Inflammatory macrophage treated with lipopolysaccharide for 4 hours (primary cell): ENCODE results near the gene NKAIN1.
"Not testable (repeated sequence)": the region's sequence is repeated elsewhere in the genome, so short reads cannot be mapped to it uniquely, and the experiment has no call there.

ENCODE experiments used
- DNase-seq: peaks from one replicate; pipeline ENCODE4 v3.0.0-alpha.2; 2020

NKAIN1 gene

DNA sequence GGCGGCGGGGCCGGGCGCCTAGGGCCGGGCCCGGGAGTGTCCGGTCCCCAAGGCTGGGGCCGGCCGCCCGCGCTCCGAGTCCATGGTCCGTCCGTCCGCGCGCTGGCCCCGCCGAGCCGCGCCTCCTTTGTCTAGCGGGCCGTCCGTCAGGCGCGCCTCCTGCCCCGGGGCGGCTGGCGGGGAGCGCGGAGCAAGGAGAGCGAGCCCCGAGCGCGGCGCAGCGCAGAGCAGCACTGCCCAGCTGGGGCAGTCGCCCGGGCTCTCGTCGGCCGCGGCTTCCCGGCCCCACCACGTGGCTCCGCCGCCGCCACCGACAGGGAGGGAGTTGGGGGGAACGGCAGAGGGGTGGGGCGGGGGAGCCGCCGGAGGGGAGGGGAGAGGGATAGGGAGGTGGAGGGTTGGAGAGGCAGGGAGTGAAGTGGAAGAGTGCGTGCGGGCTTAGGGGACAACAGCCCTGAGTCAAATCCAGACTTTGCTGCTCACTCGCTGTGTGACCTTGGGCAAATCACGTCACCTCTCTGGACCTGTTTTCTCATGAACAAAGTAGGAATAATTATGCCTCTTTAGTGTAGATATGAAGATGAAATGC lies at the start of gene NKAIN1:
Gene NKAIN1 (minus strand): TSS at position 235 of the 589 bp plus-strand sequence. CDS start 340 bp downstream, outside the sequence.
- DNase-seq = no peak

DNA sequence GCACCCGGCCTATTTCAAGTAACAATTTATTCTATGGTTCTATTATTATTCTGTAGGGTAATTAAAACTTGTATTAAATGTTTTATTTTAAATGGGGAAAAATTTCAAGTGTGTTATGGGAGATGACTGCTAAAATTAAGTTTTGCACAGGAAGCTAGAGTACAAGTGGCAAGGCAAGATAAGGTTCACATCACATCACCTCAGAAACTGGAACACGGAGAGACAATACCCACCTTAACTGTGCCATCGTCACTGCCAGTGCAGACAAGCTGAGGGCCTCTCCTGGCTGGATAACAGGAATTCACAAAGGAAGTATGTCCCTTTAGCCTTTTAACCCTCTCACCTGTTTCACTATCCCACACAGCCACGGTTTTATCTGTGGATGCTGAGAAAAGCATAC lies 49.3 kb upstream of the NKAIN1 start:
- no peak for DNase-seq

DNA sequence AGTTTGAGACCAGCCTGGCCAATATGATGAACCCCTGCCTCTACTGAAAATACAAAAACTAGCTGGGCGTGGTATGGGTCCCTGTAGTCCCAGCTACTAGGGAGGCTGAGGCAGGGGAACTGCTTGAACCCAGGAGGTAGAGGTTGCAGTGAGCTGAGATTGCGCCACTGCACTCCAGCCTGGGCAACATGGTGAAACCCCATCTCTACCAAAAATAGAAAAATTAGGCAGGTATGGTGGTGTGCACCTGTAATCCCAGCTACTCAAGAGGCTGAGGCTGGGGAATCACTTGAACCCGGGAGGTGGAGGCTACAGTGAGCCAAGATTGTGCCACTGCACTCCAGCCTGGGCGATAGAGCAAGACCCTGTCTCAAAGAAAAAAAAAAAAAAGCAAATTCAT lies 48.1 kb upstream of the NKAIN1 start:
- not testable (repeated sequence) for DNase-seq

DNA sequence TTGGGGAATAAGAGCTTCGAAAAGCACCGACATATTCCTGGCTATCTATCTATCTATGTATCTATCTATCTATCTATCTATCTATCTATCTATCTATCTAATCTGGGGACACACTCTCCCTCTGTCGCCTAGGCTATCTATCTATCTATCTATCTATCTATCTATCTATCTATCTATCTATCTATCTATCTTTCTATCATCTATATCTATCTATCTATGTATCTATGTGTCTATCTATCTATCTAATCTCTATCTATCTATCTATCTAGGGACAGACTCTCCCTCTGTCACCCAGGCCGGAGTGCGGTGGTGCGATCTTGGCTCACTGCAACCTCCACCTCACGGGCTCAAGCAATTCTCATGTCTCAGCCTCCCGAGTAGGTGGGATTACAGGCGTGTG lies 42.7 kb upstream of the NKAIN1 start:
- not testable (repeated sequence) for DNase-seq

DNA sequence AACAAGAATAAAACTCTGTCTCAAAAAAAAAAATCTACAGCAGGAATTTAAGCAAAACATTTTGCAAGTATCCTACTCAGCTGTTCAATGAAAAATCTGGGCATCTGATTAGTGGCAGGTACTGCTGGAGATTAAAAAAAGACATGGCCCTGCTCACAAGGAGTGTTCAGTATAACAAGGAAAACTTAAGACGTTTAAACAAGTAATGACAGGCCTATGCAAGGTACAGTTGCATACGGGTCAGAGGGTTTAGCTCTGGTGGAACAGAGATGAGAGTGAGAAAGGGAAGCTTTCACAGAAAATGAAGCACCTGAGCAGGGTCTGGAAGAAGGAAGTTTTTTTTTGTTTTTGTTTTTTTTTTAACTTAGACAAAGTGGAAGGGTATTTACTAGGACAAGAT lies 33.9 kb upstream of the NKAIN1 start:
- DNase-seq = no peak

DNA sequence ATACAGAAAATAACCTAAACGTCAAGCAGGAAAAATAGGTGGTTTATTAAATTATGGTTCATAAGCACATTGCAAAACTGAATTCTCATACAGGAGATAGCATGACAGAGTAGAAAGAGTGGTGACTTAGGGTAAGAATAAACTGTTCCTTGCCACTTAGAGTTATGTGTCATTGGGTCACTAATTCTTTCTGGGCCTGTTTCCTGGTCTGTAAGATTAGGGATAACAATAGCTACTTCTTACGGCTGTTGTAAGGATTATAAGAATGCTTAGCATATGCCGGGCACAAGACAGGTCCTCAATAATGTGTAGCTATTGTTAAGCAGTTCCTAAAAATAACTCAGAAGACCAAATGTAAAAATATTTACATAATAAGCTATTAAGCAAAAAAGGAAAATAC lies 32.7 kb upstream of the NKAIN1 start:
- no peak for DNase-seq

DNA sequence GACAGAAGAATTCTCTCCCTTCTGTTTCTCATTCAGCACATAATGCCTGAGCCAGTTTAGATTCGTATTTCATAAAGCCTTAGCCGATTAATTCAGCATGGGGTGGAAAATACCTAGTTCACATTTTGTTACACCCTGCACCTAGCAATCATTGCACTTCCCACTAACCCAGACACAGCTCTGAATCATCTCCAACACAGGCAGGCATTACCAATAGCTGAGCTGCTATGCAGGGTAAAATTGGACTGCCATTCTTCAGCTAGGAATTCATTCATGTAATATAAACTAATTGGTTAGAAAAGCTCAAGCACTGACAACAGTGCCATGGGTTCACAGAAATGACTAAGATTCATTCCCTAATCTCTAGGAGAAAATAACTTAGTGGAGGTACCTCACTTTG lies 26.9 kb upstream of the NKAIN1 start:
- DNase-seq = no peak

DNA sequence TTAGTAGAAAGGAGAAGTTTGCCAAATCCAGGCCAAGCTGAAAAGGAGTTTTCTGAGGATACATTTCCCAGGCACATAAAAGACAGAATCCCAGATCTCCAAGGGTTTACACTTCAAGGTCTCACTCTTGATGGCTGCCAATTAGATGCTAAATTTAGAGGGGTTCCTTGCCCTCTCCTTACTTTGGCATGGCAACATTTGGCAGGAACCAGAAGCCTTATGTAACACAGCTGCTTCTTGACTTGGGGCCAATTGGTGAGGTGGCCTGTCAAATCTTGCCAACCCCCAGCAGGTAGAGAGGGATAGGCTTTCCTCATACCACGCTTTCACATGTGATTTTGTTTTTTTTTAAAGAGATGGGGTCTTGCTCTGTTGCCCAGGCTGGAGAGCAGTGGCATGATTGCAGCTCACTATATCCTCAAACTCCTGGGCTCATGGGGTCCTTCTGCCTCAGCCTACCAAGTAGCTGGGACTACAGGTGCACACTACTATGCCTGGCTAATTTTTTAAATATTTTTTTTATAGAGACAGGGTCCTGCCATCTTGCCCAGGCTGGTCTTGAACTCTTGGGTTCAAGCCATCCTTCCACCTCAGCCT lies 25.2 kb upstream of the NKAIN1 start:
- DNase-seq = no peak

DNA sequence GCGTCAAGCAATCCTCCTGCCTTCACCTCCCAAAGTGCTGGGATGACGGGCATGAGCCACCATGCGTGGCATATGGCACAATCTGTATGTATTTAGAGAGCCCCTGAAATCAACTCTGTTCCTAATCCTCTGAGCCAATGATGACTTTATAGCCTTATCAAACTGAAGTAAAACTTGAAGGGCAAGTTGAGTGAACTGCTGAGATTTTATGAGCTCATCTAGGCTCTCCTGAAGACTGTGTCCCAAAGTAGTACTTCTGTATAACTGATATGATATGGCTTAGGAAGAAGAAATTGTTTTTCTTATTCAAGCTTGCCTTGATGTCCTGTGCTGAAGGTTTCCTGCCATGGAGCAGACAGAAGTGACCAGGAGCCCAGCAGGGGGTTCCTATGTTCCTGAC lies 23.7 kb upstream of the NKAIN1 start:
- no peak for DNase-seq

DNA sequence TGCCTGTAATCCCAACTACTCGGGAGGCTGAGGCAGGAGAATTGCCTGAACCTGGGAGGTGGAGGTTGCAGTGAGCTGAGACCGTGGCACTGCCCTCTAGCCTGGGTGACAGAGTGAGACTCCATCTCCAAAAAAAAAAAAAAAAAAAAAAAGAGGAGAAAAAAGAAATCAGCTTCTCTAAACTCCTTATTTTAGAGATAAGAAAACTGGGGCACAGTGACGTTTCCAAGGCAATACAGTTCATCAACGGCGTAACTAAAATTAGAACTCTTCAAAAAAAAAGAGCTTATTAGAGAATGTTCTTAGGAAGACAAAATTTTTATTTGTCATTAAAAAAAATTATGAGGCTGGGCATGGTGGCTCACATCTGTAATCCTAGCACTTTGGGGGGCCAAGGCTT lies 22.7 kb upstream of the NKAIN1 start:
- not testable (repeated sequence) for DNase-seq

DNA sequence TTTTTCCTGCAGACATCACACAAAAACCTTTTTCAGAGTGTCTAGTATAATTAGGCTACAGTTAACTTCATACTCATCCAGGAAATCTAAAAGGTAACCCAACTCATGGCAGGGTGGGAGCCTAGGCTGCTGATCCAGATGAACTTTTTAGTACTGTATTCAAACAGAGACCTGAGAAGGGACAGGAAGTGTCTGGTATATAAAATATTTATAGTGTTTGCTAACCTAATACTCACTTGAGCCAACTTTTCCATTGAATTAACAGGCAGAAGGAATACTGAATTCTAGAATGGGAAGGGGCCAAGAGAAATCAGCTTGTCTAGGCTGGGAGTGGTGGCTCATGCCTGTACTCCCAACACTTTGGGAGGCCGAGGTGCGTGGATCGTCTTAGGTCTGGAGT lies 22.2 kb upstream of the NKAIN1 start:
- DNase-seq = no peak

DNA sequence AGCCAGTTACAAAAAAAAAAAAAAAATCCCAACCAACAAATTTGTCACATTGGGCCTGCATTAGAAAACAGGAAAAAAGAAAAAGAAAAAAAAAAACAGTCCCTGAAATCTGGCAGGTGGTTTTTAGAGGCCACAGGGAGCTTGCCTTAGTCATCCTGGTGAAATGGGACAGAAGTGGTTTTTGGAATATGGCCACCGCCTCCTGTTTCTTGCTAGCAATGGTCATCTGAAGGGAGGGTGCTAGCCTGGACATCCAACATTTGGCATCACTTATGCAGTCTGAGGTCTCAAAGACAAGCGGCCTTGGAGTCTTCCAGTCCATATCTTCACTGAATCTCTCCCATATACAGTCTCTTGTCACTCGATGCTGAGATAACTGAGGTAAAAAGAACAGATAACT lies 20.1 kb upstream of the NKAIN1 start:
- DNase-seq = no peak

DNA sequence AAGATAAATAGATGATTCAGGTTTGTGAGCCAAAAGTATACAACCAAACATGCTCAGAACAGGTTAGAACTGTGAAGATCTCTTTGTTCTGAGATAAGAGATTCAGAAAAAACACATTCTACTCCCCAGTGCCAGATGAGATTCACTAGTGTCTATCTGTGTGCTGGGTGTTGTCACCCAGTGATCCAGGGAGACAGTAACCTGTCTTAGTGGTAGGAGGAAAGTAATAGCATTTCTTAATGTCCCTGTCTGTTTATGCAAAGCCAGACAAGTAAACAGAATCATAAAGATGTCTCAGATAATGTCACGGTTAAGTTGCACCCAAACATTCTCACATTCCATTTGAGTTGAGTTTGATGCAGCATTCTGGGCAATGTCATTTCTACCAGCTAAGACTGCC lies 18.9 kb upstream of the NKAIN1 start:
- DNase-seq = no peak

DNA sequence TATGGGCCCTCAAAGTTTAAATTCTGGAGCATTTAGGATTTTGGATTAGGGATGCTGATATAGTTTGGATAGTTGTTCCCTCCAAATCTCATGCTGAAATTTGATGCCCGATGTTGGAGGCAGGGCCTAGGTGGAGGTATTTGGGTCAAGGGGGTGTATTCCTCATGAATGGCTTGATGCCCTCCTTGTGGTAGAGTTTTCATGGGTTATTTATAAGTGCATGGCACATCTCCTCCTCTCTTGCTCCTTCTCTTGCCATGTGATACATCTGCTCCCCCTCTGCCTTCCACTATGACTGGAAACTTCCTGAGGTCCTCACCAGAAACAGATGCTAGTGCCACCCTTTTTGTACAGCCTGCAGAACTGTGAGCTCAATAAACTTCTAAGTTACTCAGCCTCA lies 17.5 kb upstream of the NKAIN1 start:
- no peak for DNase-seq

DNA sequence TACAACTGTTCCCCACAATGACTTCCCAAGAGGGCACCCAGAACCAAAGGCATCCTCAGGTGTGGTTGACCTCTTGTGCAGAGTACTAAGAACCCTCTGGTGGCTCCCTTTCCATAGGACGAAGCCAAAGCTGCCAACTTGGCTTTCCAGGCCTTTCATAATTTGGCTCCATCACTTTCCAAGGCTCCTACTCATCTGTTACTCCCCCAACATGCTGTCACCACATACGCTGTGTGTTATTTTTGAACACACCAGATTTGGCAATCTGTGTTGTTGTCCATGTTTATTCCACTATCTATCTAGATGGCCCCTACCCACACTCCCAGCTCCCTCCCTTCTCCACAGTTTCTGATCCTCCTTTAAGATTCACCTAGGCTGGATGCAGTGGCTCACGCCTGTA lies 10.2 kb upstream of the NKAIN1 start:
- DNase-seq = no peak

DNA sequence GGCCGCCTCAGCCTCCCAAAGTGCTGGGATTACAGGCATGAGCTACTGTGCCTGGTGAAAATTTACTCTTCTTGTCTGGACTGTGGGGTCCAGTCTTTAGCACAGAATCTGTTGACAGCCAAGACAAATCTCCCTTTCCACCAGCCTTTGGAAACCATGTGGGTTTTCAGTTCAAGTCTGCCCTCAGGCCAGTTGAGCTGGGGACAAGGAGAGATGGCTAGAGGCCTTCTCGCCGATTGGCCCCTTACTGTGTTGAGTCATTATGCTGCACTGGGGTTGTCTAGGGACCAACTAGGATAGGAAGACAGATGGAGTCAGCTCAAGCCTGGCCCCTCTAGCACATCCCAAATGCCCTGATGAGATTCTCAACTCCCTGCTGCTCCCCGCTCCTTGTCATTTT lies 8.6 kb upstream of the NKAIN1 start:
- no peak for DNase-seq

DNA sequence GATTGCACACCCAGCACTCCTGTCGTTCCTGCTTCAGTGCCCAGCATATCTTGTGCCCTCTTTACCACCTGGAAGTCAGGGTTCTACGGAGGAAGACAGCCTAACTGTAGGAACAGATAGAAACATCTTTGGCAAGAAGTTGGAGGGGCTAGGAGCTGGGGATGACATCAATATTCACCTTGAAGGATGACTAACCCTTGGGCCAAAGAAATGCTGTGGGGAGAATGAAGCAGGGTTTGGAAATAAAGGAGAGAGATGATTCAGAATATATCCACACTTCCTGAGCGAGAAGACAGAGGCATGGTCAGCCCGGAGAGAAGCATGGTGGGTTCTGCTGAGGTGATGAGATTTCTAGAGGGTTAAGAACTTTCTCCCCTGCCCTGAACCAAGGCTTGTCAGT lies 4.6 kb upstream of the NKAIN1 start:
- DNase-seq = no peak

DNA sequence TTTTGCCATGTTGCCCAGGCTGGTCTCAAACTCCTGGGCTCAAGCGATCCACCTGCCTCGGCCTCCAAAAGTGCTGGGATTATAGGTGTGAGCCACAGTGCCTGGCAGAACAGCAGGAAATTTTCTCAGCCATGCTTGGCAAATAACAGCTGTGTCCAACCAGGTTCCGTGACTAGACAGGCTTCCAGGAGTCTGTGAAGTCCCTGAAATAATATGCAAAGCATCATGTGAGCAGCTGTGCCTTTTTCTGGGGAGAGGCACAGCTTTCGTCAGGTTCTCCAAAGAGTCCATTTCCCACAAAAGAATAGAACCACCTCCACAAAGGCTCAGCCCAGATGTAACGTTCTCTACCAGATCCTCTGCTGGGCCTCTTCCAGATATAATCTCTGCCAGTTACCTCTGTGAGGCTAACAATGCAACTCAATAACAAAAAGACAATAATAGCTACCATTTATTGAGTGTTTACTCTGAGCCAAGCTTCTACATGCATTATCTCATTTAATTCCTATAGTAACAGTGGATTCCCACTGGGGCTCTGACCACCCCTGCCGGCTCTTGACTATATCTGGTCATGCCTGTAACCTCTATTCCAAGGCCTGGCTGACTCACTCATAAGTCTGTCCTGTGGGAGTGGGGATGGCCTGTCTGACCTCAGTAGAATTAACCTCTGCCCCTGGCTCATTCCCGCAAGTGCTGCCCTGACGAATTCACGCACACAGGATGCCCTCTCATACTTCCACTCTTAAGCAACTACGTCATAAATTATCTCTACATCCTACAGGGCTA lies 4.0 kb upstream of the NKAIN1 start:
- no peak for DNase-seq

DNA sequence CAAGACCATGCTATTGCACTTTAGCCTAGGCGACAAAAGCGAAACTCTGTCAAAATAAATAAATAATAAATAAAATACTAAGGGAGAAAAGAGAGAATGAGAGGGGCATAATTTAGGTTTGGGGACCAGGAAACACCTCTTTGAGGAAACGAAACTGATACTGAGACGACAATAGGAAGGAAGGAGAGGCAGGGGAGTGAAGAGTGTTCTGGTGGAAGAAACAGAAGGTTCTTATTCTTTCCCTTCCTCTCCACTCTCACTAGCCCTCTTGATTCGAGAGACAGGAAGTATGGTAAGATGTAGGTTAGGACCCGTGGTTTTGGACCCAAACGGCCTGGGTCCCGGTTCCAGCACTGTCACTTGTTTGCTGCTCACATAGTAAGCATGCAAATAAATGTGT lies 1.6 kb upstream of the NKAIN1 start:
- DNase-seq = peak; percentile 15

DNA sequence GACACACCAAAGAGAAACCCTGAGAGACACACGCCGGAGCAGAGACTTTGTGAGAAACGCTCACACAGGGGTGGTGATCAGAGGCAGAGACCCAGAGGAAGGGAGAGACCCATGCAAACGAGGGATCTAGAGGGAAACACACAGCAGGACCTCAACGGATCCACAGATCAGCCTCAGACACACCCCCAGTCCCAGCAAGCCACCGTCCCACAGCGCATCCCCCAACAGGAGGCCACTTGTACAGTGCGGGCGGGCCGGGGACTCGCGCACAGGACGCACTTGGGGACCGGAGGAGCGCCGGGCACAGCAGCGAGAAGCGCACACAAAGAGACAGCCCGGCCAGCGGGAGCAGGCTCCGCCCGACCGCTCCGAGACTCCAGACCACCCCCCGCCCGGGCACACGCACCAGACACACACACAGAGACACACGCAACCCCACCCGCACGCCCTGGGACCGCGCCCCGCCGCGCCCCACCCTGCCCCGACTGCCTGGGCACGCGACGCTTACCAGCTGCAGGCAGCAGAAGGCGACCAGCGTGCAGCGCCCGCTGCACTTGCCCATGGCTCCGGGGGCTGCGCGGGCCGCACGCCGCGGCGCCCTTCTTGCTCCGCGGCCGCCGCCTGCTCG lies 587 bp downstream of the NKAIN1 start:
- no peak for DNase-seq

DNA sequence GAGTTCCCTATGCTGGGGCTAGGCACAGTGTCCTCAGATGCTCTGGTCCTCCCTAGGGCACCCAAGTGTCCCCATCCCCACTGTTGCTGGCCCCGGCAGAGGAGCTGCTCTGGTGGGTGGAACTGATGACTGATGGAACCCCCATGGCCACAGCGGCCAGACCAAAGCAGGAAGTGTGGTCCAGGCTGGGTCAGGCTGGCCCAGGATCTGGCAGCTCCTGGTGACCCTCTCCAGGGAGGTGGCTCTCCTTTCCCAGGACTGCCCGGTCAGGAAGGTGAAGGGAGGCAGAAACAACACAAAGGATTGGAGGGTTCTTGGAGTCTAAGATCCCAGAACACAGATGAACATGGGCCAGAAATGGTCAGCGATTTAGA lies 1.1 kb downstream of the NKAIN1 start:
- DNase-seq = no peak

DNA sequence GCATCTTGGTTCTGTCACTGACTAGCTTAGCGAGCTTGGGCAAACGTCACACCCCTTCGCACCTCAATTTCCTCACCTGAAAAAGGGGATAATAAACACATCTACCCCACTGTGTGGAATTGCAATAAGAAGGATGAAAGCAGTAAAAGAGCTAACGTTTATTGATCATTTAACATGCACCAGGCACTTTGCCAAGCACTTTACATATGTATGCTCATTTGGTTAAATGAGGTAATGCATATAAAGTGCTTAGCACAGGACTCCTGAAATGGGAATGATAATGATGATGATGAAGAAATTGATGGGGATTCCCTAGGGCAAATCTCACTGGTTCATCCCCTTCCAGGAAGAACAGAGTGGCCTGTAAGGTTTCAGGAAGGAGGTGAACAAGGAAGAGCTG lies 4.8 kb downstream of the NKAIN1 start:
- no peak for DNase-seq

DNA sequence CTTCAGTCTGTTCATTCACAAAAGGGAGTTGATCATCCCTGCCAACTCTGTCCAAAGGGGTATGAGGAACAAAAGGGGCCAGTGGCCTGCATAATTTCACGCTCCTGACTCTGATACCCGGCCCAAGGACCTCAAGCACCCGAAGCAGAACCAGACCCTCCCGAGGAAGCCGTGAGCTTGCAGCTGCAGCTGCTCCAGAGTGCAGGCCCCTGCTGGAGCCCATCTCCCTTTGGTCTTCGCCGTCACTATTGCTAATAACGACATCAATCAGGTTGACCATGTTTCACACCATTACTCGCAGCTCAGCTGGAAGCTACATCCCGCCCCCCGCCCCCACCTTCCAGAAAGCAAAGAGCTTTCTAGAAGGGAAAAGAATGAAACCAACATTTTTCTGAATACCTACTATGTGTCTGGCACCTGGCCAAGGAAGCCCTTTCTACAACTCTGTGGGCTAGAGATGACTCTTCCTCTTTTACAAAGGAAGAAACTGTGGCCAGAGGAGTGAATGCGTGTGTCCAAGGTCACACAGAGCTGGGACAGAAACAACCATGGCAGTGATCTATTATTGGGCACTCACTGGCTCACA lies 5.5 kb downstream of the NKAIN1 start:
- DNase-seq = no peak

DNA sequence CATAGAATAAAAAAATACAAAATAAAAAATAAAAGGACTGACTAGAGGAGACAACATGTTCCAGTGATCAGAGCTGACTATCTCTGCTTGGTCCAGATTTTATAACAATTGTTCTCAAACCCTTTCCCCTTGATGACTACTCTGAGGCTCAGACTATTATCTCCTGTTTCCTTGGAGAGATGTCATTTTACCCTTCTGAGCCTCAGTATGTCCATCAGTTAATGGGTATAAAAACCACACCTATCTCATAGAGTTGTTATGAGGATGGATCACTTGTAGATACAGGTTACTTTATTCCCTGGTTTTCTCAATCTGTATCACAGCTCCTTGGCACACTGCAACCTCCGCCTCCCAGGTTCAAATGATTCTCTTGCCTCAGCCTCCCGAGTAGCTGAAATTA lies 7.0 kb downstream of the NKAIN1 start:
- no peak for DNase-seq
